HCT116 (cell line): Measurements from ENCODE around the gene GFOD2. TPM values are rescaled to one million over a fixed set of nuclear protein-coding genes. Genes with fewer than 3 reads are reported as not detected.

Experiments
- ATAC-seq: fragments of 200-7000 bp; cut with Tn5 transposase; 2 replicates; pipeline ENCODE4 v1.9.1; 2020; ENCODE audit warnings: mild to moderate bottlenecking, moderate library complexity
- BruUV-seq: library from RNA; stranded (reverse); fragments of 400-500 nt; replicated peaks from 2 replicates; lab custom pipeline; 2021; lab: Mats Ljungman, UMichigan
- CTCF ChIA-PET: fragments of 300-600 bp; sonication (Branson Sonifier 250); formaldehyde crosslinking; loops from one replicate; lab custom pipeline; 2021; ENCODE audit warnings: antibody characterized with exemption; lab: Charles Lee
- POLR2A ChIA-PET: fragments of 300-600, 350-600 bp; sonication (Branson Sonifier 250); formaldehyde crosslinking; loops from one replicate; lab custom pipeline; 2021; ENCODE audit warnings: antibody characterized with exemption; lab: Charles Lee
- RAD21 ChIA-PET, 2 experiments: fragments of 300-600 bp; sonication (Branson Sonifier 250); formaldehyde crosslinking; loops; one replicate each; lab custom pipeline; 2023; ENCODE audit warnings: low total read pairs in 2 of 2; ENCODE audit not compliant: uncharacterized antibody in 2 of 2, unreplicated experiment in 2 of 2, low non-redundant PET in 1 of 2; lab: Charles Lee
- DNase-seq: peaks from one replicate; pipeline ENCODE4 v3.0.0-alpha.2; 2010; ENCODE audit warnings: low read depth, low spot score
- H2AFZ ChIP-seq: fragments of 200-600 bp; shearing (Covaris generic), sonication (generic); 2 replicates; pipeline ENCODE4 v1.6.1; 2017; ENCODE audit warnings: low read depth, mixed run types, mixed read lengths, antibody characterized with exemption, low read length; ENCODE audit not compliant: poor library complexity, severe bottlenecking
- H3K27ac ChIP-seq: 2 replicates; pipeline ENCODE4 v1.5.1; 2012; ENCODE audit warnings: low read depth, low read length
- H3K27me3 ChIP-seq: fragments of 200-600 bp; sonication (generic); 2 replicates; pipeline ENCODE4 v1.6.1; 2016; ENCODE audit warnings: mixed run types, low read length, mixed read lengths; ENCODE audit not compliant: insufficient read depth
- H3K36me3 ChIP-seq, 2 experiments: fragments of 200-500 bp in 1 of 2; fragments of 200-600 bp in 1 of 2; sonication (Bioruptor generic) in 1 of 2; sonication (generic) in 1 of 2; 2 replicates each; pipeline versions ENCODE4 v1.5.1 to v1.6.1; 2014 to 2016; ENCODE audit warnings: low read length in 2 of 2, inconsistent platforms in 1 of 2, mixed read lengths in 1 of 2, mixed run types in 1 of 2; ENCODE audit not compliant: insufficient read depth in 2 of 2, control insufficient read depth in 1 of 2
- H3K4me1 ChIP-seq, 2 experiments: fragments of 200-600 bp in 1 of 2; sonication (generic) in 1 of 2; 2 replicates each; pipeline versions ENCODE4 v1.5.1 to v1.6.1; 2012 to 2017; ENCODE audit warnings: low read length in 2 of 2, inconsistent platforms in 1 of 2, mild to moderate bottlenecking in 1 of 2, mixed read lengths in 1 of 2, mixed run types in 1 of 2, moderate library complexity in 1 of 2; ENCODE audit not compliant: insufficient read depth in 2 of 2, control insufficient read depth in 1 of 2
- H3K4me2 ChIP-seq: fragments of 200-600 bp; sonication (generic); 2 replicates; pipeline ENCODE4 v1.6.1; 2017; ENCODE audit warnings: mixed run types, low read length, mixed read lengths
- H3K4me3 ChIP-seq, 2 experiments: fragments of 200-600 bp in 1 of 2; sonication (generic) in 1 of 2; replicated peaks in 1 of 2; 2 replicates each; pipeline ENCODE4 v1.5.1; 2011 to 2016; ENCODE audit warnings: low read length in 2 of 2, control low read depth in 1 of 2, low read depth in 1 of 2, mild to moderate bottlenecking in 1 of 2, mixed read lengths in 1 of 2, mixed run types in 1 of 2
- H3K79me2 ChIP-seq: fragments of 200-600 bp; sonication (generic); 2 replicates; pipeline ENCODE4 v1.6.1; 2017; ENCODE audit warnings: mild to moderate bottlenecking, mixed run types, low read length, moderate library complexity, mixed read lengths; ENCODE audit not compliant: insufficient read depth
- H3K9ac ChIP-seq: fragments of 200-600 bp; sonication (generic); 2 replicates; pipeline ENCODE4 v1.6.1; 2016; ENCODE audit warnings: low read length, mixed read lengths
- H3K9me2 ChIP-seq: fragments of 200-600 bp; sonication (generic), shearing (Covaris generic); 2 replicates; pipeline ENCODE4 v1.6.1; 2017; ENCODE audit warnings: mixed run types, mild to moderate bottlenecking, moderate library complexity; ENCODE audit not compliant: insufficient read depth
- H3K9me3 ChIP-seq, 2 experiments: fragments of 200-500 bp in 1 of 2; fragments of 200-600 bp in 1 of 2; sonication (Bioruptor generic) in 1 of 2; sonication (generic) in 1 of 2; 2 replicates each; pipeline ENCODE4 v1.6.1; 2014 to 2017; ENCODE audit warnings: low read length in 2 of 2, mixed read lengths in 2 of 2, inconsistent platforms in 1 of 2, low read depth in 1 of 2, mild to moderate bottlenecking in 1 of 2, mixed run types in 1 of 2, moderate library complexity in 1 of 2; ENCODE audit not compliant: control insufficient read depth in 1 of 2, insufficient read depth in 1 of 2
- H4K20me1 ChIP-seq: fragments of 200-600 bp; sonication (generic), shearing (Covaris generic); 2 replicates; pipeline ENCODE4 v1.6.1; 2017; ENCODE audit warnings: mixed run types, mild to moderate bottlenecking, moderate library complexity; ENCODE audit not compliant: insufficient read depth
- CBX3 ChIP-seq: IDR thresholded peaks from 2 replicates; pipeline ENCODE4 v1.6.1; 2012; ENCODE audit warnings: low read depth
- CEBPB ChIP-seq: IDR thresholded peaks from 2 replicates; pipeline ENCODE4 v1.6.1; 2012; ENCODE audit warnings: low read depth
- CTCF ChIP-seq, 3 experiments: fragments of 200-600 bp in 1 of 3; sonication (generic) in 1 of 3; IDR thresholded peaks in 2 of 3; conservative IDR thresholded peaks in 1 of 3; 2 replicates each; pipeline ENCODE4 v1.5.1; 2012 to 2017; ENCODE audit warnings: low read depth in 2 of 3, low read length in 2 of 3, antibody characterized with exemption in 1 of 3, borderline replicate concordance in 1 of 3, control low read depth in 1 of 3, mild to moderate bottlenecking in 1 of 3, mixed read lengths in 1 of 3, mixed run types in 1 of 3, moderate library complexity in 1 of 3; ENCODE audit not compliant: insufficient read depth in 1 of 3
- EGR1 ChIP-seq: IDR thresholded peaks from 2 replicates; pipeline ENCODE4 v1.6.1; 2012; ENCODE audit warnings: low read depth
- ELF1 ChIP-seq: IDR thresholded peaks from 2 replicates; pipeline ENCODE4 v1.6.1; 2012; ENCODE audit warnings: low read depth, borderline replicate concordance
- EZH2 ChIP-seq: fragments of 200-600 bp; sonication (generic); IDR thresholded peaks from 2 replicates; pipeline ENCODE4 v1.6.1; 2017; ENCODE audit warnings: antibody characterized with exemption, mixed run types
- EZH2phosphoT487 ChIP-seq: fragments of 200-600 bp; IDR thresholded peaks from 2 replicates; pipeline ENCODE4 v1.6.1; 2018; ENCODE audit warnings: antibody characterized with exemption, borderline replicate concordance
- MAX ChIP-seq: IDR thresholded peaks from 2 replicates; pipeline ENCODE4 v1.6.1; 2012
- RAD21 ChIP-seq: IDR thresholded peaks from 2 replicates; pipeline ENCODE4 v1.6.1; 2012; ENCODE audit warnings: low read depth, mild to moderate bottlenecking
- SRF ChIP-seq: IDR thresholded peaks from 2 replicates; pipeline ENCODE4 v1.6.1; 2012; ENCODE audit warnings: low read depth
- intact Hi-C: fragments of 100-400 bp; cut with micrococcal nuclease; formaldehyde crosslinking; loops from 2 replicates; pipeline ENCODE4 v1.10.0; 2022
- total RNA-seq: library from RNA; stranded (reverse); gene quantifications from one replicate; pipeline ENCODE4 v1.2.1, GENCODE V29; 2021; ENCODE audit not compliant: unreplicated experiment
- TF ChIP-seq, protein P1 (sequence below): IDR thresholded peaks from 2 replicates; pipeline ENCODE4 v1.6.1; 2012

The GFOD2 gene
- total RNA-seq, 1 experiment from 2014 or later: 17.4 TPM

- TF ChIP-seq CEBPB: no peak
Measured at GRCh38 chr16:67654403-67654911, 64.7 kb downstream of the GFOD2 start (continued).

DNA sequence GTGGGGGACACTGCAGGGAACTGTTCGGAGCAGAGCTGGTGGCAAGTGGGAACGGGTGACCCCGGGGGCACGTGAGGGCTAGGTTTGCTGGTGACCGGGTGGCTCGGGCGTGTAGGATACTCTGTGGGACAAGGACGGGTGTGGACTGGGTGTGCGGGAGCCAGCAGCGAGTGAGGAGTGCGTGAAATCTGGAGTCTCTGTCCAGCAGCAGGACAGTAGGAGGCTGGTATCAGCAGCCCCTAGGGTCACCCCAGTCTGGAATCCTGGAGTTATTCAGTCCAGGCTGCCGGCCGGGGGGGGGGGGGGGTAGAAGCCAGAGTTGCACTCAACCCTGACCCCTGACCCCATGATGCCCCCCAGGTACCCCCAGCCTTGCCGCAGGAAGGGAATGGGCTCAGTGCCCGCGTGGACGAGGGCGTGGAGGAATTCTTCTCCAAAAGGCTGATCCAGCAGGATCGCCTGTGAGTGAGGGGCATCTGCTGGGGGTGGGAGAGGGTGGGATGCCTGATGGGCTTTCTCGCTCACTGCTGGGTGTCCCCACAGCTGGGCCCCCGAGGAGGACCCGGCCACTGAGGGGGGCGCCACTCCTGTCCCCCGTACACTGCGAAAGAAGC lies 65.2 kb downstream of the GFOD2 start:
- ChIA-PET POLR2A (no interaction called here), RAD21 (no interaction called here), CTCF (interaction anchor here (1.9 kb wide), 1 partner anchor 133 kb away, joined by 4 read pairs; no protein-coding TSS in a partner anchor)
- H3K27me3 ChIP-seq: no peaks in the 10 kb centered on the region
- BruUV-seq: no TSS peak
- peak overlapping the region; percentile 90 for H3K4me2 ChIP-seq
- intact Hi-C loops: no loop called here
- no peak overlapping the region for H3K27ac ChIP-seq
- peak overlapping the region; percentile 79 to 90 for H3K4me3 ChIP-seq
- no peak overlapping the region for H2AFZ ChIP-seq
- peak overlapping the region; percentile 81 for H3K9ac ChIP-seq
- H3K9me2 ChIP-seq: no peaks in the 10 kb centered on the region
- DNase-seq: no peak
- H3K79me2 ChIP-seq: peaks cover 11% of the 10 kb centered on the region; the same call in 1 of the 2 replicates
- H3K4me1 ChIP-seq: peaks cover 0 to 8% of the 10 kb centered on the region in 2 experiments; a peak in 2 of 4 replicates
- ATAC-seq: peak; percentile 12
- H3K9me3 ChIP-seq: no peaks in the 10 kb centered on the region
- TF ChIP-seq RAD21 (no peak), CBX3 (no peak), CTCF (IDR thresholded peaks at IDR 0.05 in 2 of 3, conservative IDR thresholded peaks at IDR 0.05 in 1 of 3; ENCODE audit: borderline replicate concordance in 1 of 3, insufficient read depth in 1 of 3, low read depth in 2 of 3, low read length in 2 of 3) (no peak), EGR1 (no peak), EZH2 (no peak), ELF1 (no peak), SRF (no peak), MAX (no peak), EZH2phosphoT487 (no peak)
- TF ChIP-seq, protein P1, sequence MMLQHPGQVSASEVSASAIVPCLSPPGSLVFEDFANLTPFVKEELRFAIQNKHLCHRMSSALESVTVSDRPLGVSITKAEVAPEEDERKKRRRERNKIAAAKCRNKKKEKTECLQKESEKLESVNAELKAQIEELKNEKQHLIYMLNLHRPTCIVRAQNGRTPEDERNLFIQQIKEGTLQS: no peak
- H4K20me1 ChIP-seq: no peaks in the 10 kb centered on the region
- peaks cover 0 to 6% of the 10 kb centered on the region in 2 experiments; a peak in 1 of 4 replicates for H3K36me3 ChIP-seq
